ENCODE data around the gene CCDC6.
"Not testable (repeated sequence)": the region's sequence is repeated elsewhere in the genome, so short reads cannot be mapped to it uniquely, and the experiment has no call there.

Gene CCDC6

GRCh38 chr10:59779756-59780533 is 126.4 kb downstream of the CCDC6 start:
- Mint-ChIP-seq H3K4me1 (ENCODE audit: low read depth) (no peaks in the 10 kb centered on the region), H3K9me3 (peaks cover 6% of the 10 kb centered on the region), H3K36me3 (ENCODE audit: low read depth) (no peaks in the 10 kb centered on the region), H3K27ac (no peak overlapping the region), H3K27me3 (ENCODE audit: low read depth) (no peaks in the 10 kb centered on the region), H3K4me3 (no peak overlapping the region)

DNA sequence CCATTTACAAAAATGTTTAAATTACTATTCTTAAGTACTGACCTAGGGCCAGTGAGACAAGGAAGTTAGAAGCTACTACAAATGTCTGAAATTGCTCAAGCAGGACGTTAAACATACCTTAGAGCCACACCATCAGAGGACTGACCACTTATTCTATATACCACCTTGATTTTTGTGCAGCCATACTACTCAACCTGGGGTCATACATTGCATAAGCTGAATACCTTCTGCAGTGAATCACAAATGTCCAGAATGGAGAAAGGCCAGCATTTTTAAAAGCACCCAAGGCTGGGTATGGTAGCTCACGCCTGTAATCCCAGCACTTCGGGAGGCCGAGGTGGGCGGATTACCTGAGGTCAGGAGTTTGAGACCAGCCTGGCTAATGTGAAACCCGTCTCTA is 131.9 kb downstream of the CCDC6 start:
- Mint-ChIP-seq H3K4me3 (no peak overlapping the region), H3K4me1 (ENCODE audit: low read depth) (no peaks in the 10 kb centered on the region), H3K36me3 (ENCODE audit: low read depth) (no peaks in the 10 kb centered on the region), H3K27ac (no peak overlapping the region), H3K9me3 (peaks cover 6% of the 10 kb centered on the region), H3K27me3 (ENCODE audit: low read depth) (peaks cover 7% of the 10 kb centered on the region)

GRCh38 chr10:59773088-59773487 is 133.3 kb downstream of the CCDC6 start:
- Mint-ChIP-seq H3K27ac (no peak overlapping the region), H3K4me1 (ENCODE audit: low read depth) (no peaks in the 10 kb centered on the region), H3K36me3 (ENCODE audit: low read depth) (no peaks in the 10 kb centered on the region)

DNA sequence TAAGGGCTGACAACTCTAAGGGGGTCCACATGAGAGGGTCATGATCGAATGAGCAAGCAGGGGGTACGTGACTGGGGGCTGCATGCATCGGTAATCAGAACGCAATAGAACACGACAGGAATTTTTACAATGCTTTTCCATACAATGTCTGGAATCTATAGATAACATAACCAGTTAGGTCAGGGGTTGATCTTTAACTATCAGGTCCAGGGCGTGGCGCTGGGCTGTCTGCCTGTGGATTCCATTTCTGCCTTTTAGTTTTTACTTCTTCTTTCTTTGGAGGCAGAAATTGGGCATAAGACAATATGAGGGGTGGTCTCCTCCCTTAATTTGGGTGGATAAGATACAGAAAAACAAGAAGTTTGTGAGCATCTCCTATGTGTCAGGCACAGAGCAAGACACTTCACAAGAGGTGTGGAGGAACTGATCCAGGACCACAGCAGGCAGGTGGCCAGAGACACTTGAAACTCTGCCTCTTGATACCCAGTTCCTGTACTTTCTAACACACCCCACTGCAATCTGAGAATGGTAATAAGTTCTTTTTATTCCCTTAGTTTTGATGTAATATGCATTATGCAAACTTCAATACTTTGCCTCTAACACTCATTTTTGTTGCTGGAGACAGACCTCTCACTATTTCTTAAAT is 135.1 kb downstream of the CCDC6 start:
- no peak overlapping the region for H3K27ac Mint-ChIP-seq
- H3K4me1 Mint-ChIP-seq (ENCODE audit: low read depth), result no peaks in the 10 kb centered on the region
- peaks cover 9% of the 10 kb centered on the region for H3K27me3 Mint-ChIP-seq (ENCODE audit: low read depth)
- H3K36me3 Mint-ChIP-seq (ENCODE audit: low read depth), result no peaks in the 10 kb centered on the region
- H3K9me3 Mint-ChIP-seq, result no peaks in the 10 kb centered on the region
- H3K4me3 Mint-ChIP-seq, result no peak overlapping the region

More at GRCh38 chr10:59773088-59773487, 133.3 kb downstream of the CCDC6 start:
- Mint-ChIP-seq H3K4me3 (no peak overlapping the region), H3K9me3 (peaks cover 3% of the 10 kb centered on the region), H3K27me3 (ENCODE audit: low read depth) (peaks cover 9% of the 10 kb centered on the region)

DNA sequence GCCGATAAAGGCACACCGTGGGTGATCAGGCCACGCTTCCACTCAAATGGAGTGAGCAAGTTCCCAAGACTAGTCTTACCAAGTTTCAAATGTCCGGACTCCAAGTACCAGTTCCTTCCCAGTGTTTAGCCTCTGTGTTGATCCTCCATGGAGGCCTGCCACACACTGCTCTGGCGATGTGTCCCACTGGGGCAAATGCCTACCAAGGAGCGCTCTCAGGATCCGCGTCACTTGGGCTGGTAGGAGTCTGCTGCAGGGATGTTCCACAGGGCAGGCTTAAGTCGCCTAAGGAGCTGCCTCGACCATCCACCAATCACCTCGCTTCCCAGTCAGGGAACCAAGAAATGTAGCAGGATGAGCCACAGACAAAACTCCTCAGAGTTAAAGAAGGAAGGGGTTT is 135.7 kb downstream of the CCDC6 start:
- no peak overlapping the region for H3K4me3 Mint-ChIP-seq
- H3K27ac Mint-ChIP-seq, result no peak overlapping the region
- no peaks in the 10 kb centered on the region for H3K36me3 Mint-ChIP-seq (ENCODE audit: low read depth)
- no peaks in the 10 kb centered on the region for H3K4me1 Mint-ChIP-seq (ENCODE audit: low read depth)
- H3K9me3 Mint-ChIP-seq, result no peaks in the 10 kb centered on the region
- H3K27me3 Mint-ChIP-seq (ENCODE audit: low read depth), result peaks cover 9% of the 10 kb centered on the region

GRCh38 chr10:59762505-59762904 is 143.9 kb downstream of the CCDC6 start:
- Mint-ChIP-seq H3K4me3 (no peak overlapping the region), H3K27ac (no peak overlapping the region), H3K9me3 (peaks cover 8% of the 10 kb centered on the region), H3K36me3 (ENCODE audit: low read depth) (no peaks in the 10 kb centered on the region), H3K4me1 (ENCODE audit: low read depth) (no peaks in the 10 kb centered on the region), H3K27me3 (ENCODE audit: low read depth) (no peaks in the 10 kb centered on the region)

DNA sequence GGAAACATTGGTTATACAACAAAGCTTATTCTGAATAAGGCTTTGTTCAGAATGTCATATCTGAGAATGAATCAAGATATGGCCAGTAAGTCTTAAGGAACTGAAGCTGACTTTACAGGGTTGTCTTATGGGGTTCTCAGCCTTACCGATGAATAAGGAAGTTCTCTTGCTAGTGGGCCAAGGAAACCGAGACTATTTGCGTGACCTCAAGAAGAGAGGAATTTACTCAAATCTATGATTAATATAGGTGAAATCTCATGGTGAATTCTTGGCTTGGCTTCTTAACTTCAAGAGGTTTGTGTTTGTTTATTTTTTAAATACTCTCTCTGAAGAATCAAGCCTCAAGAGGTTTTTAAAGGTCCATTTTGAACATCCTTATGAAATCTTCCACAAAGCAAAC is 148.4 kb downstream of the CCDC6 start:
- Mint-ChIP-seq H3K4me3 (no peak overlapping the region), H3K9me3 (peaks cover 8% of the 10 kb centered on the region), H3K36me3 (ENCODE audit: low read depth) (no peaks in the 10 kb centered on the region), H3K27me3 (ENCODE audit: low read depth) (peaks cover 5% of the 10 kb centered on the region), H3K27ac (no peak overlapping the region), H3K4me1 (ENCODE audit: low read depth) (no peaks in the 10 kb centered on the region)

DNA sequence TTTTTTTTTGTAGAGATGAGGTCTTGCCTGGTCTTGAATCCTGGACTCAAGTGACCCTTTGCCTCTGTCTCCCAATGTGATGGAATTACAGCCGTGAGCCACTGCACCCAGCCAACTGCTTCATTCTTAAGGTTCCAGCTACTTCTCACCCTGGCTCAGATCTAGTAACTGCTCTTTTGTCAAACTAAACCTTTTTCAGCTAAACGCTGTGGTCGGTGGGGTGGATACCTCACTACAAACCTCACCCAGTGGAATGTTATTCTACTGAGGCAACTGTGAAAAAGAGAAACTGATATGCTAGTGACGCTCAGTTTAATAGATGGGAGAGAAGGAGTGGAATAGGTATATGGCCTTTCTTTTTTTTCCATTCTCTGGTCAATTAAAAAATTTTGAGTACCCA is 151.4 kb downstream of the CCDC6 start:
- H3K4me1 Mint-ChIP-seq (ENCODE audit: low read depth), result no peaks in the 10 kb centered on the region
- peaks cover 17% of the 10 kb centered on the region for H3K27me3 Mint-ChIP-seq (ENCODE audit: low read depth)
- H3K36me3 Mint-ChIP-seq (ENCODE audit: low read depth), result no peaks in the 10 kb centered on the region
- H3K9me3 Mint-ChIP-seq, result no peaks in the 10 kb centered on the region
- no peak overlapping the region for H3K4me3 Mint-ChIP-seq
- no peak overlapping the region for H3K27ac Mint-ChIP-seq

- H3K9me3 Mint-ChIP-seq, result no peaks in the 10 kb centered on the region
- no peak within 1 kb of the TSS for H3K4me3 Mint-ChIP-seq
- H3K36me3 Mint-ChIP-seq (ENCODE audit: low read depth), result no peaks in the 10 kb centered on the region
- H3K4me1 Mint-ChIP-seq (ENCODE audit: low read depth), result no peaks in the 10 kb centered on the region
- H3K27ac Mint-ChIP-seq, result no peak within 1 kb of the TSS
- peaks cover 17% of the 10 kb centered on the region for H3K27me3 Mint-ChIP-seq (ENCODE audit: low read depth)
Measured at GRCh38 chr10:59753267-59753666, 153.1 kb downstream of the CCDC6 start, which contains the start of gene MRLN. Gene MRLN, minus strand, starts transcription at chr10:59753455.

- H3K27ac Mint-ChIP-seq, result no peak overlapping the region
- peaks cover 17% of the 10 kb centered on the region for H3K27me3 Mint-ChIP-seq (ENCODE audit: low read depth)
- H3K9me3 Mint-ChIP-seq, result no peaks in the 10 kb centered on the region
- H3K36me3 Mint-ChIP-seq (ENCODE audit: low read depth), result no peaks in the 10 kb centered on the region
- H3K4me1 Mint-ChIP-seq (ENCODE audit: low read depth), result no peaks in the 10 kb centered on the region
- no peak overlapping the region for H3K4me3 Mint-ChIP-seq
Measured at GRCh38 chr10:59752278-59752940, 153.9 kb downstream of the CCDC6 start.

DNA sequence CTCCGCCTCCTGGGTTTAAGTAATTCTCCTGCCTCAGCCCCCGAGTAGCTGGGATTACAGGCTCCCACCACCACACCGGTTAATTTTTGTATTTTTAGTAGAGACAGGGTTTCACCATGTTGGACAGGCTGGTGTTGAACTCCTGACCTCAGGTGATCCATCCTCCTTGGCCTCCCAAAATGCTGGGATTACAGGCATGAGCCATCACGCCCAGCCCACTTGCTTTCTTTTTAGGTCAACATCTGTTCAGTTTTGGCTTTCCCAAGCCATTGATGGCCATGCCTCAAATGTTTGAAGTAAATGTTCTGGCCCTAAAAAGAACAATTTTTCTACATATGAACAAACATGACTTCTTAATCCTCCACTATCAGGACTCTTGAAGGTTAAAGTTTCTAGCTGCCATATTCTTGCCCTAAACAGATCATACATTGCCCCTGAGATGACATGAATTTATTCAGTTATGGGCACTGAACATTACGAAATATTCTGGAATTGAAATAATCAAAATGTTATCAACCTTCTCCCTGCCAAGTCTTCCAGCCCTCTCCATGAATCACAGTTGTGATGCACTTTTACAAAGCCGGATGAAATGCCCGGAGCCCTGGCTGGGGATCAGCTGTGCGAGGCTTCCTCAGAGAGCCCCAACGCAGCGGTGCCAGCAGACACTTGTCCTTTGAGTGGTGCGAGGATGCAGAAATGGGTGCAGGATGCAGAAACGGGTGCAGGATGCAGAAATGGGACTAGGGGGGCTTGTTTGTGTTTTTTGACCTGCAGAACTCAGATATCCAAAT is 156.0 kb downstream of the CCDC6 start:
- Mint-ChIP-seq H3K36me3 (ENCODE audit: low read depth) (no peaks in the 10 kb centered on the region), H3K27me3 (ENCODE audit: low read depth) (peaks cover 17% of the 10 kb centered on the region), H3K4me1 (ENCODE audit: low read depth) (no peaks in the 10 kb centered on the region), H3K4me3 (no peak overlapping the region), H3K27ac (no peak overlapping the region), H3K9me3 (no peaks in the 10 kb centered on the region)

- Mint-ChIP-seq H3K9me3 (no peaks in the 10 kb centered on the region), H3K27ac (no peak overlapping the region), H3K36me3 (ENCODE audit: low read depth) (no peaks in the 10 kb centered on the region), H3K27me3 (ENCODE audit: low read depth) (peaks cover 17% of the 10 kb centered on the region), H3K4me1 (ENCODE audit: low read depth) (no peaks in the 10 kb centered on the region), H3K4me3 (no peak overlapping the region)
Measured at GRCh38 chr10:59748834-59749233, 157.5 kb downstream of the CCDC6 start.

DNA sequence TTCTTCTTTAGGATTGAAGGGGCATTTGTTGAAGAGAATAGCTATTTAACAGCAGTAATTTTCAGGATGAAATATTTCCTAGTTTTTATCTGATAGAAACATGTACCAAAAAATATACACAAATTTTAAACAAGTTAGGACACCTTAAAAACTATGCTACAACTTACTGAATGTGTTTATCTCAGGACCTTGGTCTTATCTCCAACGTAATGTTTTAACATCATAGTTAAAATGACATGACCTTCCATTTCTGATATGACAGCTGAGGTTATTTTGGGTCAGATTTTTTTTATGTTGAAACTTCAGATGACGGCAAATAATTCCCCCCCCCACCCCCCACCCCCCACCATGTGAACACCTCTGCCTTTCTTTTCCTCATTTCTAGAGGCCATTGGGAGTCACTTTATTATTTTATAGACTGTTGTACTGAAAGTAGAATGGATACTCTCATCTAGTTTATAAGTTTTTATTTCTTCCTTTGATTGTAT is 161.1 kb downstream of the CCDC6 start:
- no peaks in the 10 kb centered on the region for H3K27me3 Mint-ChIP-seq (ENCODE audit: low read depth)
- H3K27ac Mint-ChIP-seq, result no peak overlapping the region
- H3K9me3 Mint-ChIP-seq, result no peaks in the 10 kb centered on the region
- no peak overlapping the region for H3K4me3 Mint-ChIP-seq
- H3K36me3 Mint-ChIP-seq (ENCODE audit: low read depth), result no peaks in the 10 kb centered on the region
- no peaks in the 10 kb centered on the region for H3K4me1 Mint-ChIP-seq (ENCODE audit: low read depth)

GRCh38 chr10:59744762-59745161 is 161.6 kb downstream of the CCDC6 start:
- H3K4me3 Mint-ChIP-seq; H3K4me1 Mint-ChIP-seq (ENCODE audit: low read depth); H3K27me3 Mint-ChIP-seq (ENCODE audit: low read depth); H3K36me3 Mint-ChIP-seq (ENCODE audit: low read depth); H3K27ac Mint-ChIP-seq; H3K9me3 Mint-ChIP-seq: not testable (repeated sequence)

Measured in T-helper 1 cell treated with Interleukin-12 subunit alpha and Interleukin-12 subunit beta and Interleukin-4 antibody, amounts not matched to agents 30 μg/mL and 1 μg/mL, for 36 hours (primary cell).